IMR-90 (cell line): ENCODE data around the gene PALS1.

ENCODE experiments used
- CEBPB ChIP-seq: IDR thresholded peaks from 2 replicates; pipeline ENCODE4 v1.6.1; 2012; ENCODE audit warnings: low read depth, low read length, improper control_type of control experiment
- CHD1 ChIP-seq: IDR thresholded peaks from 2 replicates; pipeline ENCODE4 v1.6.1; 2012; ENCODE audit warnings: low read depth, low read length, improper control_type of control experiment
- CTCF ChIP-seq: conservative IDR thresholded peaks from 2 replicates; pipeline ENCODE4 v1.5.1; 2012; ENCODE audit warnings: mild to moderate bottlenecking, low read depth, low read length, improper control_type of control experiment
- ELK1 ChIP-seq: fragments of 150-350 bp; IDR thresholded peaks from 2 replicates; pipeline ENCODE4 v1.6.1; 2016; ENCODE audit warnings: low read depth, mild to moderate bottlenecking, low read length, moderate library complexity, borderline replicate concordance
- MAFK ChIP-seq: IDR thresholded peaks from 2 replicates; pipeline ENCODE4 v1.6.1; 2012; ENCODE audit warnings: low read depth, low read length, improper control_type of control experiment
- POLR2A ChIP-seq: IDR thresholded peaks from 2 replicates; pipeline ENCODE4 v1.6.1; 2012; ENCODE audit warnings: mild to moderate bottlenecking, low read depth, low read length
- RAD21 ChIP-seq: IDR thresholded peaks from 2 replicates; pipeline ENCODE4 v1.6.1; 2012; ENCODE audit warnings: low read length, improper control_type of control experiment
- RCOR1 ChIP-seq: IDR thresholded peaks from 2 replicates; pipeline ENCODE4 v1.6.1; 2012; ENCODE audit warnings: mild to moderate bottlenecking, low read length, improper control_type of control experiment; ENCODE audit not compliant: insufficient replicate concordance
- RFX5 ChIP-seq: IDR thresholded peaks from 2 replicates; pipeline ENCODE4 v1.8.0; 2012; ENCODE audit warnings: low read depth, mild to moderate bottlenecking, low read length, moderate library complexity
- TF ChIP-seq, protein P1 (sequence below): fragments of 150-350 bp; IDR thresholded peaks from 2 replicates; pipeline ENCODE4 v1.6.1; 2017; ENCODE audit warnings: mild to moderate bottlenecking, antibody characterized with exemption, low read length, low read depth

DNA sequence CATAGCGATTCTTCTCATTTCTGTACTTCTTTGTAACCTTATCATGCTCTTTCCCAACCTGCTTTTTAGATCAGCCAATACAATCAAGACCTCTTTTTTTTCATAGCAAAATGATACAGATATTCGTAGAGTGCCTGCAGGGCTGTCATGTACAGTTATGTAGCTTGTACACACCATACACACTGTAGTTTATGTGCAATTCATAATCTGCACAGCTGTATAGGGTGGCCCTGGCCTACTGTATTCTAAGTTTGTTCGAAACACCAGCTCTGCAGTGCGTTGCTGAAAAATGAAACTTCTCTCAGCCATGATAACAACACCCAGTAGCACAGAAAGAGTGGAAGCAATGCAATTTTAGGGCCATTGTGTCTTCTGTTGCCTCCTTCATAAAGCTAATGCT is 15.7 kb upstream of the PALS1 start:
- no peak for TF ChIP-seq CTCF
- no peak for TF ChIP-seq CHD1
- TF ChIP-seq RAD21 = no peak
- TF ChIP-seq POLR2A = no peak
- TF ChIP-seq CEBPB = no peak
- TF ChIP-seq RFX5 = no peak
- no peak for TF ChIP-seq MAFK
- TF ChIP-seq, protein P1, sequence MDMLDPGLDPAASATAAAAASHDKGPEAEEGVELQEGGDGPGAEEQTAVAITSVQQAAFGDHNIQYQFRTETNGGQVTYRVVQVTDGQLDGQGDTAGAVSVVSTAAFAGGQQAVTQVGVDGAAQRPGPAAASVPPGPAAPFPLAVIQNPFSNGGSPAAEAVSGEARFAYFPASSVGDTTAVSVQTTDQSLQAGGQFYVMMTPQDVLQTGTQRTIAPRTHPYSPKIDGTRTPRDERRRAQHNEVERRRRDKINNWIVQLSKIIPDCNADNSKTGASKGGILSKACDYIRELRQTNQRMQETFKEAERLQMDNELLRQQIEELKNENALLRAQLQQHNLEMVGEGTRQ = no peak
- TF ChIP-seq RCOR1 = no peak
- no peak for TF ChIP-seq ELK1
